Measurements from ENCODE around the gene PRKG1. TPM values are rescaled to one million over a fixed set of nuclear protein-coding genes. Genes with fewer than 3 reads are reported as not detected.

The PRKG1 gene
- total RNA-seq, 1 experiment from 2014 or later, result 16.5 TPM

DNA sequence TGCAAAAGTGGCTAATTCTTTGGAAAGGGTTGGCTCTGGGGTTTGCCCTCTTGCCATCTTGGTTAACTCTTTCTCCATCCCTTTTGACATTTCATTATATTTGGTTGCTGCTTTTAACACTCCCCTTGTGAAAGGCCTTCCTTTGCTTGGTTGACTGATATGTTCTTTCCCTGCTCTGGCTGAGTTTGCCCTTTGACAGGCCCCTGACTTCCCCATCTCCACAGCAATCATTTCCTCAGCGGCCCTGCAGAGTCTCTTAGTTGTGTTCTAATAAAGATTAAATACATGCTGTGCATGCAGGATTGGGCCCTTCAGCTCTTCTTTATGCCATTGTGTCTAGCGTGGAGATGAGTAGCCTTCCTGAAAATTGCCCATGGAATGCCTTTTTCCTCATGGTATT lies 709.7 kb downstream of the PRKG1 start (continued):
- TF ChIP-seq, protein P1, sequence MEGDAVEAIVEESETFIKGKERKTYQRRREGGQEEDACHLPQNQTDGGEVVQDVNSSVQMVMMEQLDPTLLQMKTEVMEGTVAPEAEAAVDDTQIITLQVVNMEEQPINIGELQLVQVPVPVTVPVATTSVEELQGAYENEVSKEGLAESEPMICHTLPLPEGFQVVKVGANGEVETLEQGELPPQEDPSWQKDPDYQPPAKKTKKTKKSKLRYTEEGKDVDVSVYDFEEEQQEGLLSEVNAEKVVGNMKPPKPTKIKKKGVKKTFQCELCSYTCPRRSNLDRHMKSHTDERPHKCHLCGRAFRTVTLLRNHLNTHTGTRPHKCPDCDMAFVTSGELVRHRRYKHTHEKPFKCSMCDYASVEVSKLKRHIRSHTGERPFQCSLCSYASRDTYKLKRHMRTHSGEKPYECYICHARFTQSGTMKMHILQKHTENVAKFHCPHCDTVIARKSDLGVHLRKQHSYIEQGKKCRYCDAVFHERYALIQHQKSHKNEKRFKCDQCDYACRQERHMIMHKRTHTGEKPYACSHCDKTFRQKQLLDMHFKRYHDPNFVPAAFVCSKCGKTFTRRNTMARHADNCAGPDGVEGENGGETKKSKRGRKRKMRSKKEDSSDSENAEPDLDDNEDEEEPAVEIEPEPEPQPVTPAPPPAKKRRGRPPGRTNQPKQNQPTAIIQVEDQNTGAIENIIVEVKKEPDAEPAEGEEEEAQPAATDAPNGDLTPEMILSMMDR (IDR thresholded peaks at IDR 0.05), result no peak
- TF ChIP-seq ZNF138 (CRISPR knock-in tag; conservative IDR thresholded peaks at IDR 0.05) (no peak), NFE2L1 (CRISPR knock-in tag; IDR thresholded peaks at IDR 0.05) (no peak), ZNF671 (CRISPR knock-in tag; IDR thresholded peaks at IDR 0.05) (no peak), GABPB1 (CRISPR knock-in tag; IDR thresholded peaks at IDR 0.05) (no peak), CREB1 (CRISPR knock-in tag; IDR thresholded peaks at IDR 0.05) (no peak), FOXP1 (CRISPR knock-in tag; IDR thresholded peaks at IDR 0.05; ENCODE audit: borderline replicate concordance) (no peak), GRHL2 (CRISPR knock-in tag; IDR thresholded peaks at IDR 0.05; ENCODE audit: insufficient replicate concordance, severe bottlenecking) (no peak)
- TF ChIP-seq, protein P2, sequence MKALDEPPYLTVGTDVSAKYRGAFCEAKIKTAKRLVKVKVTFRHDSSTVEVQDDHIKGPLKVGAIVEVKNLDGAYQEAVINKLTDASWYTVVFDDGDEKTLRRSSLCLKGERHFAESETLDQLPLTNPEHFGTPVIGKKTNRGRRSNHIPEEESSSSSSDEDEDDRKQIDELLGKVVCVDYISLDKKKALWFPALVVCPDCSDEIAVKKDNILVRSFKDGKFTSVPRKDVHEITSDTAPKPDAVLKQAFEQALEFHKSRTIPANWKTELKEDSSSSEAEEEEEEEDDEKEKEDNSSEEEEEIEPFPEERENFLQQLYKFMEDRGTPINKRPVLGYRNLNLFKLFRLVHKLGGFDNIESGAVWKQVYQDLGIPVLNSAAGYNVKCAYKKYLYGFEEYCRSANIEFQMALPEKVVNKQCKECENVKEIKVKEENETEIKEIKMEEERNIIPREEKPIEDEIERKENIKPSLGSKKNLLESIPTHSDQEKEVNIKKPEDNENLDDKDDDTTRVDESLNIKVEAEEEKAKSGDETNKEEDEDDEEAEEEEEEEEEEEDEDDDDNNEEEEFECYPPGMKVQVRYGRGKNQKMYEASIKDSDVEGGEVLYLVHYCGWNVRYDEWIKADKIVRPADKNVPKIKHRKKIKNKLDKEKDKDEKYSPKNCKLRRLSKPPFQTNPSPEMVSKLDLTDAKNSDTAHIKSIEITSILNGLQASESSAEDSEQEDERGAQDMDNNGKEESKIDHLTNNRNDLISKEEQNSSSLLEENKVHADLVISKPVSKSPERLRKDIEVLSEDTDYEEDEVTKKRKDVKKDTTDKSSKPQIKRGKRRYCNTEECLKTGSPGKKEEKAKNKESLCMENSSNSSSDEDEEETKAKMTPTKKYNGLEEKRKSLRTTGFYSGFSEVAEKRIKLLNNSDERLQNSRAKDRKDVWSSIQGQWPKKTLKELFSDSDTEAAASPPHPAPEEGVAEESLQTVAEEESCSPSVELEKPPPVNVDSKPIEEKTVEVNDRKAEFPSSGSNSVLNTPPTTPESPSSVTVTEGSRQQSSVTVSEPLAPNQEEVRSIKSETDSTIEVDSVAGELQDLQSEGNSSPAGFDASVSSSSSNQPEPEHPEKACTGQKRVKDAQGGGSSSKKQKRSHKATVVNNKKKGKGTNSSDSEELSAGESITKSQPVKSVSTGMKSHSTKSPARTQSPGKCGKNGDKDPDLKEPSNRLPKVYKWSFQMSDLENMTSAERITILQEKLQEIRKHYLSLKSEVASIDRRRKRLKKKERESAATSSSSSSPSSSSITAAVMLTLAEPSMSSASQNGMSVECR (CRISPR knock-in tag; IDR thresholded peaks at IDR 0.05; ENCODE audit: borderline replicate concordance), result no peak
- TF ChIP-seq, protein P3, sequence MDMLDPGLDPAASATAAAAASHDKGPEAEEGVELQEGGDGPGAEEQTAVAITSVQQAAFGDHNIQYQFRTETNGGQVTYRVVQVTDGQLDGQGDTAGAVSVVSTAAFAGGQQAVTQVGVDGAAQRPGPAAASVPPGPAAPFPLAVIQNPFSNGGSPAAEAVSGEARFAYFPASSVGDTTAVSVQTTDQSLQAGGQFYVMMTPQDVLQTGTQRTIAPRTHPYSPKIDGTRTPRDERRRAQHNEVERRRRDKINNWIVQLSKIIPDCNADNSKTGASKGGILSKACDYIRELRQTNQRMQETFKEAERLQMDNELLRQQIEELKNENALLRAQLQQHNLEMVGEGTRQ (CRISPR knock-in tag; IDR thresholded peaks at IDR 0.05), result no peak
- TF ChIP-seq, protein P4, sequence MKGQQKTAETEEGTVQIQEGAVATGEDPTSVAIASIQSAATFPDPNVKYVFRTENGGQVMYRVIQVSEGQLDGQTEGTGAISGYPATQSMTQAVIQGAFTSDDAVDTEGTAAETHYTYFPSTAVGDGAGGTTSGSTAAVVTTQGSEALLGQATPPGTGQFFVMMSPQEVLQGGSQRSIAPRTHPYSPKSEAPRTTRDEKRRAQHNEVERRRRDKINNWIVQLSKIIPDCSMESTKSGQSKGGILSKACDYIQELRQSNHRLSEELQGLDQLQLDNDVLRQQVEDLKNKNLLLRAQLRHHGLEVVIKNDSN (CRISPR knock-in tag; IDR thresholded peaks at IDR 0.05), result no peak
- TF ChIP-seq, protein P5, sequence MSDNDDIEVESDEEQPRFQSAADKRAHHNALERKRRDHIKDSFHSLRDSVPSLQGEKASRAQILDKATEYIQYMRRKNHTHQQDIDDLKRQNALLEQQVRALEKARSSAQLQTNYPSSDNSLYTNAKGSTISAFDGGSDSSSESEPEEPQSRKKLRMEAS (CRISPR knock-in tag; IDR thresholded peaks at IDR 0.05), result no peak
- TF ChIP-seq, protein P6, sequence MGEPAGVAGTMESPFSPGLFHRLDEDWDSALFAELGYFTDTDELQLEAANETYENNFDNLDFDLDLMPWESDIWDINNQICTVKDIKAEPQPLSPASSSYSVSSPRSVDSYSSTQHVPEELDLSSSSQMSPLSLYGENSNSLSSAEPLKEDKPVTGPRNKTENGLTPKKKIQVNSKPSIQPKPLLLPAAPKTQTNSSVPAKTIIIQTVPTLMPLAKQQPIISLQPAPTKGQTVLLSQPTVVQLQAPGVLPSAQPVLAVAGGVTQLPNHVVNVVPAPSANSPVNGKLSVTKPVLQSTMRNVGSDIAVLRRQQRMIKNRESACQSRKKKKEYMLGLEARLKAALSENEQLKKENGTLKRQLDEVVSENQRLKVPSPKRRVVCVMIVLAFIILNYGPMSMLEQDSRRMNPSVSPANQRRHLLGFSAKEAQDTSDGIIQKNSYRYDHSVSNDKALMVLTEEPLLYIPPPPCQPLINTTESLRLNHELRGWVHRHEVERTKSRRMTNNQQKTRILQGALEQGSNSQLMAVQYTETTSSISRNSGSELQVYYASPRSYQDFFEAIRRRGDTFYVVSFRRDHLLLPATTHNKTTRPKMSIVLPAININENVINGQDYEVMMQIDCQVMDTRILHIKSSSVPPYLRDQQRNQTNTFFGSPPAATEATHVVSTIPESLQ (CRISPR knock-in tag; IDR thresholded peaks at IDR 0.05), result no peak

DNA sequence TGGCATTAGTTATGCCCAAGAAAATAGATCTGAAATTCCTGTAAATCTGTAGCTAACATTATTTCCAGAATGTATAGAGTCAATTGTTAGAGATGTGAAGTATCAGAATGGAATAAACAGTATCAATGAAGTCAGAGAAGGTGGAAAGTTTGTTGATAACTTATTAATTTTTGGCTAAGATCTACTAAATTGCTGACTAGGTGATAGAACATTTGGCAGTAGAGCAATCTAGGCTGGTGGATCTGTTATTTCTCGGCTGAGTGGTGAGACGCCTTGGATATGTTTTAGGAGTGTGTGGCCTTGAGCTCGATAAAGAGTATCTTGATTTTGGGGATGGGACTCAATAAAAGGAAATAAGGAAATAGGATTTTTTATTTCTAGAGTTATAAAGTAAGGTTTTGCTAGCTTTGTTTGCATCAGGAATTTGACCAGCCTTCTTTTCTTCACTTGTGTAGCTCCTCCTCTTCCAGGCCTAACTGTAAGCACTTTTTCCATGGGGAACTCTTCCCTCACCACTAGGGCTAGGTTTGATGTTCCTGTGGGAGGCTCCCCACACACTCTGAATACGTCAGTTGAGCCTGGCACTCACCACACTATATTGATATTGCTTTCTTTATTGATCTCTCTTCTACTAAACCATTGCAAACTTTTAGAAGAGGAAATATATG lies 711.9 kb downstream of the PRKG1 start:
- no peaks in the 10 kb centered on the region for H3K9me3 Mint-ChIP-seq
- H3K36me3 Mint-ChIP-seq, result no peaks in the 10 kb centered on the region
- H3K27me3 Mint-ChIP-seq (ENCODE audit: low read depth), result no peaks in the 10 kb centered on the region
- CTCF ChIA-PET, result interaction anchor here (0.6 to 1.6 kb wide), 8 partner anchors 11 to 396 kb away, joined by 3 to 6 read pairs (median 3); no protein-coding TSS in a partner anchor
- H3K27ac Mint-ChIP-seq, result no peak overlapping the region
- H3K4me1 Mint-ChIP-seq, result no peaks in the 10 kb centered on the region
- H3K4me3 Mint-ChIP-seq, result no peak overlapping the region
- DNase-seq (ENCODE audit: low spot score) (no peak), ATAC-seq (peak; percentile 89)
- POLR2A ChIA-PET, result no interaction called here
- TF ChIP-seq, protein P7, sequence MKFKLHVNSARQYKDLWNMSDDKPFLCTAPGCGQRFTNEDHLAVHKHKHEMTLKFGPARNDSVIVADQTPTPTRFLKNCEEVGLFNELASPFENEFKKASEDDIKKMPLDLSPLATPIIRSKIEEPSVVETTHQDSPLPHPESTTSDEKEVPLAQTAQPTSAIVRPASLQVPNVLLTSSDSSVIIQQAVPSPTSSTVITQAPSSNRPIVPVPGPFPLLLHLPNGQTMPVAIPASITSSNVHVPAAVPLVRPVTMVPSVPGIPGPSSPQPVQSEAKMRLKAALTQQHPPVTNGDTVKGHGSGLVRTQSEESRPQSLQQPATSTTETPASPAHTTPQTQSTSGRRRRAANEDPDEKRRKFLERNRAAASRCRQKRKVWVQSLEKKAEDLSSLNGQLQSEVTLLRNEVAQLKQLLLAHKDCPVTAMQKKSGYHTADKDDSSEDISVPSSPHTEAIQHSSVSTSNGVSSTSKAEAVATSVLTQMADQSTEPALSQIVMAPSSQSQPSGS (CRISPR knock-in tag; IDR thresholded peaks at IDR 0.05; ENCODE audit: borderline replicate concordance, low read depth), result no peak
- TF ChIP-seq, protein P8, sequence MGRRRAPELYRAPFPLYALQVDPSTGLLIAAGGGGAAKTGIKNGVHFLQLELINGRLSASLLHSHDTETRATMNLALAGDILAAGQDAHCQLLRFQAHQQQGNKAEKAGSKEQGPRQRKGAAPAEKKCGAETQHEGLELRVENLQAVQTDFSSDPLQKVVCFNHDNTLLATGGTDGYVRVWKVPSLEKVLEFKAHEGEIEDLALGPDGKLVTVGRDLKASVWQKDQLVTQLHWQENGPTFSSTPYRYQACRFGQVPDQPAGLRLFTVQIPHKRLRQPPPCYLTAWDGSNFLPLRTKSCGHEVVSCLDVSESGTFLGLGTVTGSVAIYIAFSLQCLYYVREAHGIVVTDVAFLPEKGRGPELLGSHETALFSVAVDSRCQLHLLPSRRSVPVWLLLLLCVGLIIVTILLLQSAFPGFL (CRISPR knock-in tag; IDR thresholded peaks at IDR 0.05; ENCODE audit: borderline replicate concordance), result no peak
- no peak for TF ChIP-seq JUN (CRISPR knock-in tag; IDR thresholded peaks at IDR 0.05)
- TF ChIP-seq, protein P5 (CRISPR knock-in tag; IDR thresholded peaks at IDR 0.05), result no peak
- TF ChIP-seq ETV6 (CRISPR knock-in tag; IDR thresholded peaks at IDR 0.05), result no peak
- TF ChIP-seq SMAD3 (CRISPR knock-in tag; IDR thresholded peaks at IDR 0.05; ENCODE audit: borderline replicate concordance), result no peak

All from WTC11 (cell line).